HG03196 (cell line): Measurements from ENCODE around the gene PTPRCAP.
"Not testable (repeated sequence)": the region's sequence is repeated elsewhere in the genome, so short reads cannot be mapped to it uniquely, and the experiment has no call there.

Experiments used
- ATAC-seq: cut with Tn5 transposase; IDR thresholded peaks from one replicate; pipeline ENCODE4 v1.9.1; 2021; ENCODE audit not compliant: unreplicated experiment

The PTPRCAP gene

GRCh38 chr11:67465530-67465929 is 28.0 kb upstream of the PTPRCAP start:
- not testable (repeated sequence) for ATAC-seq

GRCh38 chr11:67465189-67465510 is 27.7 kb upstream of the PTPRCAP start:
- ATAC-seq, result no peak

- ATAC-seq, result peak; percentile 45
Measured at GRCh38 chr11:67464411-67465188, 27.1 kb upstream of the PTPRCAP start.

- no peak for ATAC-seq
Measured at GRCh38 chr11:67463680-67464410, 26.4 kb upstream of the PTPRCAP start.

GRCh38 chr11:67463186-67463585 is 25.7 kb upstream of the PTPRCAP start:
- ATAC-seq, result no peak

GRCh38 chr11:67458266-67458665 is 20.8 kb upstream of the PTPRCAP start:
- no peak for ATAC-seq

- no peak for ATAC-seq
Measured at GRCh38 chr11:67457453-67457852, 20.0 kb upstream of the PTPRCAP start.

GRCh38 chr11:67456068-67456705 is 18.7 kb upstream of the PTPRCAP start:
- no peak for ATAC-seq

- no peak for ATAC-seq
Measured at GRCh38 chr11:67455054-67455453, 17.6 kb upstream of the PTPRCAP start, which contains the start of gene CABP4. TSS of gene CABP4 (plus strand) at chr11:67455354. CDS start at chr11:67455424, 70 bp downstream.

- ATAC-seq, result no peak
Measured at GRCh38 chr11:67453816-67454732, 16.6 kb upstream of the PTPRCAP start.

GRCh38 chr11:67452141-67452952 is 14.9 kb upstream of the PTPRCAP start, which contains the start of gene GPR152:
TSS of gene GPR152 (minus strand) at chr11:67452729. CDS start at chr11:67452724, 5 bp downstream.
- no peak for ATAC-seq

- ATAC-seq, result no peak
Measured at GRCh38 chr11:67451658-67451976, 14.1 kb upstream of the PTPRCAP start.

- ATAC-seq, result no peak
Measured at GRCh38 chr11:67450796-67451657, 13.5 kb upstream of the PTPRCAP start.

GRCh38 chr11:67449116-67449844 is 11.8 kb upstream of the PTPRCAP start:
- ATAC-seq, result no peak

- no peak for ATAC-seq
Measured at GRCh38 chr11:67448220-67448609, 10.7 kb upstream of the PTPRCAP start.

- no peak for ATAC-seq
Measured at GRCh38 chr11:67445515-67445914, 8.0 kb upstream of the PTPRCAP start.

- no peak for ATAC-seq
Measured at GRCh38 chr11:67442504-67443404, 5.3 kb upstream of the PTPRCAP start.
